LNCaP clone FGC (cell line): ENCODE results near the gene CADM2.

Source experiments
- DNase-seq: peaks from one replicate; pipeline ENCODE4 v3.0.0-alpha.2; 2011; ENCODE audit warnings: low read depth
- H3K4me3 ChIP-seq: 2 replicates; pipeline ENCODE4 v1.5.1; 2011; ENCODE audit warnings: mild to moderate bottlenecking, low read depth, low read length, control low read depth
- TF ChIP-seq, protein P1 (sequence below): IDR thresholded peaks from 2 replicates; pipeline ENCODE4 v1.5.1; 2012; ENCODE audit warnings: mild to moderate bottlenecking; ENCODE audit not compliant: control insufficient read depth, insufficient read depth; ENCODE audit errors: extremely low read depth

Gene CADM2

DNA sequence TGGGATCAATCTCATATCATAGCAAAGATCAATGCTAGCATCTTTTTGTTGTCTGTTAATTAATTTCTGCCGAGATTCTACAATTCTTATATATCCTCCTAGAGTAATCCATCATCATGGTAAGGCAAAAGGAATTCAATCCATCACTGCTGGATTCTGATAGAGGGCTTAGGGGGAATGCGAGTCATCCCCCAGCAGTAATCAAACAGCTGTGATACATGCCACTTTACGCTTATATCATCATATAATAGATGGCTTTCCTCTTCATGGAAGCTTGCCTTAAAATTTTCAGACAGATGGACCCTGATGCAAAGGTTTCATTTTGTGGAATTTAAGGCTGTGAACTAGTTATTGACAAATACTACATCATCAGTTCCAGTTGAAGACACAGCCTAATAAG, 645.9 kb downstream of the CADM2 start:
- TF ChIP-seq, protein P1, sequence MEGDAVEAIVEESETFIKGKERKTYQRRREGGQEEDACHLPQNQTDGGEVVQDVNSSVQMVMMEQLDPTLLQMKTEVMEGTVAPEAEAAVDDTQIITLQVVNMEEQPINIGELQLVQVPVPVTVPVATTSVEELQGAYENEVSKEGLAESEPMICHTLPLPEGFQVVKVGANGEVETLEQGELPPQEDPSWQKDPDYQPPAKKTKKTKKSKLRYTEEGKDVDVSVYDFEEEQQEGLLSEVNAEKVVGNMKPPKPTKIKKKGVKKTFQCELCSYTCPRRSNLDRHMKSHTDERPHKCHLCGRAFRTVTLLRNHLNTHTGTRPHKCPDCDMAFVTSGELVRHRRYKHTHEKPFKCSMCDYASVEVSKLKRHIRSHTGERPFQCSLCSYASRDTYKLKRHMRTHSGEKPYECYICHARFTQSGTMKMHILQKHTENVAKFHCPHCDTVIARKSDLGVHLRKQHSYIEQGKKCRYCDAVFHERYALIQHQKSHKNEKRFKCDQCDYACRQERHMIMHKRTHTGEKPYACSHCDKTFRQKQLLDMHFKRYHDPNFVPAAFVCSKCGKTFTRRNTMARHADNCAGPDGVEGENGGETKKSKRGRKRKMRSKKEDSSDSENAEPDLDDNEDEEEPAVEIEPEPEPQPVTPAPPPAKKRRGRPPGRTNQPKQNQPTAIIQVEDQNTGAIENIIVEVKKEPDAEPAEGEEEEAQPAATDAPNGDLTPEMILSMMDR: no peak
- no peak for DNase-seq

DNA sequence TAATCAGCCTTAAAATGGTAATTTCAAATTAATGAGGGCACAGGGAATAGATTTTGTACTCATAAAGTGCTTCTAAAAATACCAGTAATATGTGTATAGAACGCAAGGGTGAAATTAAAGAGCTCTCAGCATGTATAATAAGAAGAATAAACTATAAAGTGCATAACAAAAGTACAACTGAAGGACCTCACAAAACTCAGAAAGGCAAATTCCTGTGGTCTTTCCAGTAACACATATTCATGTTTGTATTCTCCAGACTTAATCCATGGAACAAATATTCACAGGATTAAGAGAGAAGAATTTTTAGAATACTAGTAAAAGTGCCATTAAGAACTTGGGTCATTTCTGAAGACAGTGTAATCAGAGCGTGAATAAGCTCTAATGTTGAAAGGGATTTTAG, 646.3 kb downstream of the CADM2 start:
- no peak overlapping the region for H3K4me3 ChIP-seq
- TF ChIP-seq, protein P1: no peak
- DNase-seq: no peak

More for the DNA sequence above, 645.9 kb downstream of the CADM2 start:
- H3K4me3 ChIP-seq: no peak overlapping the region

DNA sequence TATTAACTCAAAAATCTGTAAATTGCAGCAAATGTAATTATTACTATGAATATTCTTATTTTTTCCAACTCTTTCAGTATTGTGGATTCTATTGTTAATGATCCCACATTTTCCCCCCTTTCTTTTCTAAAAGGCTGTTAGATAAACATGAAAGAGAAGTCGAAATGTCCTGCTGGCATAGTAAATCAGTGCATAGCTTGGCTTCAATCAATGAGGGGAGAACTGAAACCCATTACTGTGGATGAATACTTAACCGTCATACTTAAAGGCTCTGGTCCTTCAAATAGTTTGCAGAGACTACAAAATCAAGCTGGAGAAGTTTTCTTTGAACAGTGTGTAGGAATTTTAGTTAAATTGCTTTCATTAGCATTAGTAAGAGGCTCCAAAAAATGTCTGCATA, 667.9 kb downstream of the CADM2 start:
- no peak for DNase-seq
- no peak overlapping the region for H3K4me3 ChIP-seq
- TF ChIP-seq, protein P1: no peak

- H3K4me3 ChIP-seq: no peak overlapping the region
- TF ChIP-seq, protein P1: no peak
- DNase-seq: no peak
Observed at GRCh38 chr3:85627932-85628331, 669.1 kb downstream of the CADM2 start.

GRCh38 chr3:85631070-85631469, 672.3 kb downstream of the CADM2 start:
- TF ChIP-seq, protein P1: no peak
- no peak for DNase-seq
- H3K4me3 ChIP-seq: no peak overlapping the region

- H3K4me3 ChIP-seq: no peak overlapping the region
- DNase-seq: no peak
- TF ChIP-seq, protein P1: no peak
Observed at GRCh38 chr3:85632921-85633320, 674.1 kb downstream of the CADM2 start.

- TF ChIP-seq, protein P1: no peak
- no peak overlapping the region for H3K4me3 ChIP-seq
- DNase-seq: no peak
Observed at GRCh38 chr3:85652360-85652759, 693.6 kb downstream of the CADM2 start.
